ENCODE data around the gene NINJ1.
"Not testable (repeated sequence)": the region's sequence is repeated elsewhere in the genome, so short reads cannot be mapped to it uniquely, and the experiment has no call there.

Gene NINJ1

GRCh38 chr9:93117924-93118862 is 15.9 kb downstream of the NINJ1 start:
- no peak overlapping the region for H2BK5ac ChIP-seq (ENCODE audit: low read length)
- no peaks in the 10 kb centered on the region for H3K9me3 ChIP-seq (replicated peaks in 1 of 2; ENCODE audit: control insufficient read depth in 2 of 2, insufficient read depth in 1 of 2, low read depth in 1 of 2, low read length in 2 of 2)
- no peak overlapping the region for H3K23ac ChIP-seq (ENCODE audit: low read depth, low read length, poor library complexity)
- no peak overlapping the region for H2BK12ac ChIP-seq (ENCODE audit: low read length)
- H2AFZ ChIP-seq (ENCODE audit: low read length): no peak overlapping the region
- peak overlapping the region; percentile 31 for H3K14ac ChIP-seq (ENCODE audit: low read length)
- 92 to 100% methylated on average over 3 to 4 of the region's 12 CpGs for WGBS, 2 donors (ENCODE audit: extremely low coverage in 2 of 2, insufficient read length in 2 of 2, insufficient replicate concordance in 1 of 2)
- H3K27me3 ChIP-seq (ENCODE audit: control insufficient read depth in 3 of 3, insufficient read depth in 3 of 3, low read depth in 1 of 3, low read length in 3 of 3): no peaks in the 10 kb centered on the region
- no peak overlapping the region for H3K4me2 ChIP-seq (ENCODE audit: insufficient read depth, low read length, poor library complexity, severe bottlenecking)
- H4K8ac ChIP-seq (ENCODE audit: low read depth, low read length): no peak overlapping the region
- no peak overlapping the region for H3K4me3 ChIP-seq (ENCODE audit: low read length in 2 of 2)
- no peak overlapping the region for H2BK120ac ChIP-seq (ENCODE audit: low read depth, low read length)
- no peak overlapping the region for H4K91ac ChIP-seq (ENCODE audit: low read depth, low read length, poor library complexity)
- H3K9ac ChIP-seq (ENCODE audit: low read depth, low read length, poor library complexity): no peak overlapping the region
- peaks cover 0 to 2% of the 10 kb centered on the region in 2 donors for H3K36me3 ChIP-seq (replicated peaks in 1 of 2; ENCODE audit: control insufficient read depth in 2 of 2, insufficient read depth in 2 of 2, low read length in 2 of 2)
- no peak overlapping the region for H3K18ac ChIP-seq (ENCODE audit: low read length)
- H3K27ac ChIP-seq (replicated peaks; ENCODE audit: low read length): no peak overlapping the region
- DNase-seq (ENCODE audit: low spot score): no peak
- no peak overlapping the region for H2AK5ac ChIP-seq (ENCODE audit: low read depth, low read length)
- no peak overlapping the region for H2BK15ac ChIP-seq (ENCODE audit: low read length)
- no peaks in the 10 kb centered on the region for H3K79me1 ChIP-seq (ENCODE audit: low read depth, low read length)
- H3K4me1 ChIP-seq (ENCODE audit: control insufficient read depth in 2 of 2, insufficient read depth in 1 of 2, low read depth in 1 of 2, low read length in 2 of 2): peaks cover 0 to 5% of the 10 kb centered on the region in 2 donors
- H3K4ac ChIP-seq (ENCODE audit: low read length): no peak overlapping the region

DNA sequence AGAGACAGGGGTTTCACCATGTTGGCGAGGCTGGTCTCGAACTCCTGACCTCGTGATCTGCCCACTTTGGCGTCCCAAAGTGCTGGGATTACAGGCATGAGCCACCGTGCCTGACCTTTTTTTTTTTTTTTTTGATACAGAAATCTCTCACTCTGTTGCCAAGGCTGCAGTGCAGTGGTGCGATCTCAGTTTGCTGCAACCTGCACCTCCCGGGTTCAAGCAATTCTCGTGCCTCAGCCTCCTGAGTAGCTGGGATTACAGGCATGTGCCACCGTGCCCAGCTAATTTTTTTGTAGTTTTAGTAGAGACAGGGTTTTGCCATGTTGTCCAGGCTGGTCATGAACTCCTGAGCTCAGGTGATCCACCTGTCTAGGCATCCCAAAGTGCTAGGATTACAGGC is 16.5 kb downstream of the NINJ1 start:
- H3K36me3 ChIP-seq (replicated peaks in 1 of 2; ENCODE audit: control insufficient read depth in 2 of 2, insufficient read depth in 2 of 2, low read length in 2 of 2); H2BK12ac ChIP-seq (ENCODE audit: low read length); H3K4ac ChIP-seq (ENCODE audit: low read length); H4K91ac ChIP-seq (ENCODE audit: low read depth, low read length, poor library complexity); H2BK5ac ChIP-seq (ENCODE audit: low read length); H3K9me3 ChIP-seq (replicated peaks in 1 of 2; ENCODE audit: control insufficient read depth in 2 of 2, insufficient read depth in 1 of 2, low read depth in 1 of 2, low read length in 2 of 2); H3K4me1 ChIP-seq (ENCODE audit: control insufficient read depth in 2 of 2, insufficient read depth in 1 of 2, low read depth in 1 of 2, low read length in 2 of 2); DNase-seq (ENCODE audit: low spot score); H3K4me2 ChIP-seq (ENCODE audit: insufficient read depth, low read length, poor library complexity, severe bottlenecking); H3K14ac ChIP-seq (ENCODE audit: low read length); H3K27ac ChIP-seq (replicated peaks; ENCODE audit: low read length); H3K9ac ChIP-seq (ENCODE audit: low read depth, low read length, poor library complexity); H3K4me3 ChIP-seq (ENCODE audit: low read length in 2 of 2); H2BK15ac ChIP-seq (ENCODE audit: low read length); H2AK5ac ChIP-seq (ENCODE audit: low read depth, low read length); H2AFZ ChIP-seq (ENCODE audit: low read length); H4K8ac ChIP-seq (ENCODE audit: low read depth, low read length); H2BK120ac ChIP-seq (ENCODE audit: low read depth, low read length); H3K23ac ChIP-seq (ENCODE audit: low read depth, low read length, poor library complexity); H3K79me1 ChIP-seq (ENCODE audit: low read depth, low read length); H3K27me3 ChIP-seq (ENCODE audit: control insufficient read depth in 3 of 3, insufficient read depth in 3 of 3, low read depth in 1 of 3, low read length in 3 of 3); H3K18ac ChIP-seq (ENCODE audit: low read length): not testable (repeated sequence)
- no CpG with 5 or more reads among the region's 9 CpGs for WGBS, 2 donors (ENCODE audit: extremely low coverage in 2 of 2, insufficient read length in 2 of 2, insufficient replicate concordance in 1 of 2)

DNA sequence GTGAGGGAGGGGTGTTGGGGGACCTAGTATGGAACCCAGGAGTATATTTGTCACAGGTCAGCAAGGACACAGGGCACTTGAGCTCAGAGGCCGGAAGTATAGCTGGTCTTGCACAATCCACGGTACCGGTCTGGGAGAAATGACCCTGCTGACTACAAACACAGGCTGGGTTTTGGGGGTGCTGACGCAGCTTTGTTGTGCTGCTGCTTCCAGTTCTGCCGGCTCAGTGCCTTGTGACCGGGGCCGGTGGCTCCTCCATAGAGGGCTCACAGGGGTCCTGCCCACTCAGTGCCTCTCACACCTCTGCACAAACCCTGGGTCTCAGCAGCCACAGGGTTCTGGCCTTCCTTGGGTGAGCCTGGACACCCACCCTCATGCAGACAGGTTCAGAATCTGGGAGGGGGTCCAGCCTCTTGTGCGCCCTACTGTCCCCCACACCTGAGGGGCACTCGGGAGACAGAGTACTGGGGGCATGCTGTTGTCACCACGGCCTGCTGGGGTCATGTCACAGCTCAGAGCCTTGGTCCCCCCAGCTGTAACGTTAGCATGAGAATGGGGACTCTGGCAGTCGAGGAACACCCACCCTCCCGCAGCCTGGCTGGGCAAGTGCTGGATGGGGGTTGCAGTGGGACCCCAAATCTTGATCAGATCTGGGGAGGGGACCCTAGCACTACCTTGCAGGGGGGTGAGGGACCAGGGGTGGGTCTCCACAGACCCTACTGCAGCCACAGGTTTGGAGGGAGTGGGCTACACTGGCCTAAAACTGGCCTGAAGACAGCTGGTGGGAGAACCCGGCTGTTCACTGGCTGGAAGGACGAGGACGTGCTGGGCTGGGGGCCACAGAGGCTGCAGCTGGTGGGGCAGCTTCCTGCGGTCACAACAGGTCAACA is 17.7 kb downstream of the NINJ1 start:
- Histone ChIP-seq H3K9ac (ENCODE audit: low read depth, low read length, poor library complexity) (peak overlapping the region; percentile 24), H3K9me3 (replicated peaks in 1 of 2; ENCODE audit: control insufficient read depth in 2 of 2, insufficient read depth in 1 of 2, low read depth in 1 of 2, low read length in 2 of 2) (no peaks in the 10 kb centered on the region), H2AFZ (ENCODE audit: low read length) (no peak overlapping the region), H3K18ac (ENCODE audit: low read length) (peak overlapping the region; percentile 15), H2BK5ac (ENCODE audit: low read length) (no peak overlapping the region), H2BK15ac (ENCODE audit: low read length) (peak overlapping the region; percentile 15), H4K8ac (ENCODE audit: low read depth, low read length) (peak overlapping the region; percentile 82), H2BK12ac (ENCODE audit: low read length) (no peak overlapping the region), H2AK5ac (ENCODE audit: low read depth, low read length) (peak overlapping the region; percentile 84), H3K4me1 (ENCODE audit: control insufficient read depth in 2 of 2, insufficient read depth in 1 of 2, low read depth in 1 of 2, low read length in 2 of 2) (peaks cover 0 to 5% of the 10 kb centered on the region in 2 donors), H3K27ac (replicated peaks; ENCODE audit: low read length) (no peak overlapping the region), H3K36me3 (replicated peaks in 1 of 2; ENCODE audit: control insufficient read depth in 2 of 2, insufficient read depth in 2 of 2, low read length in 2 of 2) (no peaks in the 10 kb centered on the region), H4K91ac (ENCODE audit: low read depth, low read length, poor library complexity) (no peak overlapping the region), H2BK120ac (ENCODE audit: low read depth, low read length) (no peak overlapping the region), H3K27me3 (ENCODE audit: control insufficient read depth in 3 of 3, insufficient read depth in 3 of 3, low read depth in 1 of 3, low read length in 3 of 3) (no peaks in the 10 kb centered on the region), H3K4ac (ENCODE audit: low read length) (peak overlapping the region; percentile 84), H3K23ac (ENCODE audit: low read depth, low read length, poor library complexity) (peak overlapping the region; percentile 17), H3K14ac (ENCODE audit: low read length) (peak overlapping the region; percentile 64), H3K4me2 (ENCODE audit: insufficient read depth, low read length, poor library complexity, severe bottlenecking) (peak overlapping the region; percentile 11), H3K4me3 (ENCODE audit: low read length in 2 of 2) (peak overlapping the region in 1 of 2 donors; percentile 46), H3K79me1 (ENCODE audit: low read depth, low read length) (no peaks in the 10 kb centered on the region)
- no peak for DNase-seq (ENCODE audit: low spot score)
- no CpG with 5 or more reads among the region's 17 CpGs for WGBS, 2 donors (ENCODE audit: extremely low coverage in 2 of 2, insufficient read length in 2 of 2, insufficient replicate concordance in 1 of 2)

Data from neuronal stem cell (in vitro differentiated cells).